Neural cell (in vitro differentiated cells): ENCODE measurements around the gene CSK. TPM values are rescaled to one million over a fixed set of nuclear protein-coding genes. Genes with fewer than 3 reads are reported as not detected.

Experiments
- H2AFZ ChIP-seq: fragments of 200-600, 300-800 bp; sonication (generic), shearing (Covaris generic); 2 replicates; pipeline ENCODE4 v1.6.0; 2014; ENCODE audit warnings: low read depth, mild to moderate bottlenecking, antibody characterized with exemption, low read length, moderate library complexity
- H3F3A ChIP-seq: fragments of 200-600 bp; shearing (Covaris generic); 2 replicates; pipeline ENCODE4 v1.6.1; 2016; ENCODE audit warnings: mild to moderate bottlenecking, moderate library complexity, mixed read lengths, antibody characterized with exemption, low read length; ENCODE audit not compliant: insufficient read depth, poor library complexity, severe bottlenecking
- H3K27ac ChIP-seq: fragments of 200-600, 300-800 bp; sonication (generic), shearing (Covaris generic); 2 replicates; pipeline ENCODE4 v1.5.1; 2014; ENCODE audit warnings: mild to moderate bottlenecking, low read length, moderate library complexity
- H3K27me3 ChIP-seq: fragments of 300-800, 200-600 bp; sonication (generic), shearing (Covaris generic); 2 replicates; pipeline ENCODE4 v1.6.0; 2014; ENCODE audit warnings: mild to moderate bottlenecking, low read depth, low read length, moderate library complexity; ENCODE audit not compliant: insufficient read depth
- H3K36me3 ChIP-seq: fragments of 300-800, 200-600 bp; sonication (generic), shearing (Covaris generic); 2 replicates; pipeline ENCODE4 v1.5.1; 2014; ENCODE audit warnings: mild to moderate bottlenecking, antibody characterized with exemption, low read length, moderate library complexity; ENCODE audit not compliant: insufficient read depth
- H3K4me2 ChIP-seq: fragments of 300-800, 200-600 bp; sonication (generic), shearing (Covaris generic); 2 replicates; pipeline ENCODE4 v1.6.0; 2014; ENCODE audit warnings: mild to moderate bottlenecking, low read length
- H3K4me3 ChIP-seq: fragments of 300-800, 200-600 bp; sonication (generic), shearing (Covaris generic); 2 replicates; pipeline ENCODE4 v1.5.1; 2014; ENCODE audit warnings: mild to moderate bottlenecking, low read length, moderate library complexity
- H3K79me2 ChIP-seq: fragments of 200-600 bp; shearing (Covaris generic); replicated peaks from 2 replicates; pipeline ENCODE4 v1.6.0; 2014; ENCODE audit warnings: mild to moderate bottlenecking, low read length, moderate library complexity; ENCODE audit not compliant: insufficient read depth
- H3K9ac ChIP-seq: fragments of 300-800, 200-600 bp; sonication (generic), shearing (Covaris generic); 2 replicates; pipeline ENCODE4 v1.6.1; 2016; ENCODE audit warnings: mild to moderate bottlenecking, low read length, mixed read lengths
- H3K9me2 ChIP-seq: fragments of 200-600 bp; shearing (Covaris generic); 2 replicates; pipeline ENCODE4 v1.6.1; 2016; ENCODE audit warnings: mild to moderate bottlenecking, low read length, mixed read lengths; ENCODE audit not compliant: insufficient read depth
- H3K9me3 ChIP-seq: fragments of 200-600, 300-800 bp; sonication (generic), shearing (Covaris generic); 2 replicates; pipeline ENCODE4 v1.6.1; 2016; ENCODE audit warnings: mild to moderate bottlenecking, mixed run types, low read length, moderate library complexity, mixed read lengths
- H4K20me1 ChIP-seq: fragments of 200-600 bp; shearing (Covaris generic); 2 replicates; pipeline ENCODE4 v1.6.1; 2016; ENCODE audit warnings: mild to moderate bottlenecking, mixed run types; ENCODE audit not compliant: insufficient read depth
- CTCF ChIP-seq: fragments of 450-650 bp; IDR thresholded peaks from 2 replicates; pipeline ENCODE4 v1.5.1; 2014; ENCODE audit warnings: antibody characterized with exemption, mild to moderate bottlenecking, moderate library complexity; ENCODE audit not compliant: poor library complexity, severe bottlenecking
- EP300 ChIP-seq: fragments of 450-650 bp; conservative IDR thresholded peaks from 2 replicates; pipeline ENCODE4 v1.6.1; 2014; ENCODE audit warnings: antibody characterized with exemption, mild to moderate bottlenecking, moderate library complexity; ENCODE audit not compliant: poor library complexity, severe bottlenecking
- EZH2 ChIP-seq: fragments of 200-600, 300-800 bp; shearing (Covaris generic), sonication (generic); IDR thresholded peaks from 2 replicates; pipeline ENCODE4 v1.6.1; 2014; ENCODE audit warnings: antibody characterized with exemption, low read length, borderline replicate concordance, mild to moderate bottlenecking; ENCODE audit not compliant: insufficient read depth, poor library complexity, severe bottlenecking
- MXI1 ChIP-seq: fragments of 450-650 bp; conservative IDR thresholded peaks from 2 replicates; pipeline ENCODE4 v1.6.1; 2014; ENCODE audit warnings: antibody characterized with exemption, mild to moderate bottlenecking; ENCODE audit not compliant: poor library complexity, severe bottlenecking
- POLR2AphosphoS5 ChIP-seq: IDR thresholded peaks from 2 replicates; pipeline ENCODE4 v1.6.1; 2012
- RAD21 ChIP-seq: fragments of 450-650 bp; conservative IDR thresholded peaks from 2 replicates; pipeline ENCODE4 v1.6.1; 2014; ENCODE audit warnings: antibody characterized with exemption, mild to moderate bottlenecking, moderate library complexity
- REST ChIP-seq: IDR thresholded peaks from 2 replicates; pipeline ENCODE4 v1.6.1; 2012; ENCODE audit warnings: borderline replicate concordance
- SMC3 ChIP-seq: fragments of 450-650 bp; conservative IDR thresholded peaks from 2 replicates; pipeline ENCODE4 v1.6.1; 2014; ENCODE audit warnings: antibody characterized with exemption, mild to moderate bottlenecking, moderate library complexity; ENCODE audit not compliant: poor library complexity
- TAF1 ChIP-seq: IDR thresholded peaks from 2 replicates; pipeline ENCODE4 v1.6.1; 2012; ENCODE audit warnings: low read depth
- polyA plus RNA-seq: library from polyadenylated mRNA; depleted of rRNA; stranded (reverse); fragments of >200 nt; gene quantifications from 2 replicates; pipeline ENCODE4 v1.2.3, GENCODE V29; 2014

Gene CSK
- polyA plus RNA-seq, 1 donor from 2014 or later, result 45.5 TPM

GRCh38 chr15:74783072-74783807 lies 1.4 kb downstream of the CSK start:
- Histone ChIP-seq H3K4me2 (peak overlapping the region; percentile 94), H3F3A (no peaks in the 10 kb centered on the region), H3K9me3 (no peaks in the 10 kb centered on the region), H3K9ac (peak overlapping the region; percentile 81), H3K27ac (no peak overlapping the region), H3K9me2 (no peaks in the 10 kb centered on the region), H3K4me3 (peak overlapping the region; percentile 73), H3K27me3 (no peaks in the 10 kb centered on the region), H4K20me1 (peaks cover 5% of the 10 kb centered on the region), H3K36me3 (no peaks in the 10 kb centered on the region), H2AFZ (no peak overlapping the region), H3K79me2 (peaks cover 44% of the 10 kb centered on the region)
- TF ChIP-seq SMC3 (no peak), TAF1 (no peak), MXI1 (no peak), POLR2AphosphoS5 (no peak), REST (no peak), CTCF (no peak), EP300 (no peak), RAD21 (no peak), EZH2 (no peak)

- peak overlapping the region; percentile 73 for H3K4me3 ChIP-seq
- H3K9me2 ChIP-seq, result no peaks in the 10 kb centered on the region
- H2AFZ ChIP-seq, result no peak overlapping the region
- H3K27me3 ChIP-seq, result no peaks in the 10 kb centered on the region
- no peaks in the 10 kb centered on the region for H3K9me3 ChIP-seq
- H3K4me2 ChIP-seq, result peak overlapping the region; percentile 94
- TF ChIP-seq RAD21 (no peak), TAF1 (no peak), MXI1 (no peak), EP300 (no peak), EZH2 (no peak), POLR2AphosphoS5 (no peak), SMC3 (no peak), REST (no peak), CTCF (no peak)
- H3K79me2 ChIP-seq, result peaks cover 50% of the 10 kb centered on the region
- no peaks in the 10 kb centered on the region for H3K36me3 ChIP-seq
- no peaks in the 10 kb centered on the region for H3F3A ChIP-seq
- H3K9ac ChIP-seq, result peak overlapping the region; percentile 81
- H4K20me1 ChIP-seq, result peaks cover 5% of the 10 kb centered on the region
- no peak overlapping the region for H3K27ac ChIP-seq
Measured at GRCh38 chr15:74783808-74784175, 1.9 kb downstream of the CSK start.
